OCI-LY1 (cell line): ENCODE measurements around the gene DPF3.

ENCODE experiments used
- H2AFZ ChIP-seq: fragments of 200-600 bp; sonication (generic), shearing (Covaris generic); 2 replicates; pipeline ENCODE4 v1.6.0; 2014; ENCODE audit warnings: antibody characterized with exemption, mild to moderate bottlenecking, low read length
- H3F3A ChIP-seq: fragments of 200-600 bp; sonication (generic), shearing (Covaris generic); 2 replicates; pipeline ENCODE4 v1.6.0; 2014; ENCODE audit warnings: mild to moderate bottlenecking, antibody characterized with exemption, low read length, moderate library complexity; ENCODE audit not compliant: insufficient read depth
- H3K27ac ChIP-seq: fragments of 200-600 bp; sonication (generic); 2 replicates; pipeline ENCODE4 v1.5.1; 2014; ENCODE audit warnings: low read length, mixed run types, mild to moderate bottlenecking, low read depth; ENCODE audit not compliant: poor library complexity, severe bottlenecking
- H3K27me3 ChIP-seq: fragments of 200-600 bp; sonication (generic); 2 replicates; pipeline ENCODE4 v1.6.0; 2014; ENCODE audit warnings: antibody characterized with exemption, mild to moderate bottlenecking, low read length, moderate library complexity; ENCODE audit not compliant: insufficient read depth
- H3K36me3 ChIP-seq: fragments of 200-600 bp; sonication (generic); 2 replicates; pipeline ENCODE4 v1.6.1; 2014; ENCODE audit warnings: mild to moderate bottlenecking, antibody characterized with exemption, low read length, moderate library complexity, mixed read lengths; ENCODE audit not compliant: insufficient read depth
- H3K4me1 ChIP-seq: fragments of 200-600 bp; sonication (generic); 2 replicates; pipeline ENCODE4 v1.5.1; 2014; ENCODE audit warnings: mild to moderate bottlenecking, low read length, moderate library complexity; ENCODE audit not compliant: insufficient read depth, severe bottlenecking
- H3K4me2 ChIP-seq: fragments of 200-600 bp; sonication (generic), shearing (Covaris generic); 2 replicates; pipeline ENCODE4 v1.6.1; 2014; ENCODE audit warnings: low read length
- H3K4me3 ChIP-seq: fragments of 200-600 bp; sonication (generic); 2 replicates; pipeline ENCODE4 v1.5.1; 2014; ENCODE audit warnings: low read length, low read depth, mild to moderate bottlenecking, mixed read lengths; ENCODE audit not compliant: poor library complexity, severe bottlenecking
- H3K79me2 ChIP-seq: fragments of 200-600 bp; shearing (Covaris generic); 2 replicates; pipeline ENCODE4 v1.6.1; 2016; ENCODE audit warnings: mixed run types, low read length, mixed read lengths; ENCODE audit not compliant: insufficient read depth
- H3K9ac ChIP-seq: fragments of 200-600 bp; sonication (generic), shearing (Covaris generic); 2 replicates; pipeline ENCODE4 v1.6.1; 2014; ENCODE audit warnings: mild to moderate bottlenecking, low read length, mixed read lengths
- H3K9me2 ChIP-seq: fragments of 200-600 bp; sonication (generic), shearing (Covaris generic); 2 replicates; pipeline ENCODE4 v1.6.1; 2014; ENCODE audit warnings: low read depth, mild to moderate bottlenecking, low read length, mixed read lengths
- H3K9me3 ChIP-seq: fragments of 200-600 bp; shearing (Covaris generic); 2 replicates; pipeline ENCODE4 v1.6.1; 2014; ENCODE audit warnings: low read length, mixed read lengths
- H4K20me1 ChIP-seq: fragments of 200-600 bp; sonication (generic), shearing (Covaris generic); 2 replicates; pipeline ENCODE4 v1.6.0; 2016; ENCODE audit warnings: mild to moderate bottlenecking, low read length; ENCODE audit not compliant: insufficient read depth
- EZH2 ChIP-seq: fragments of 200-600 bp; sonication (generic), shearing (Covaris generic); IDR thresholded peaks from 2 replicates; pipeline ENCODE4 v1.8.0; 2017; ENCODE audit warnings: borderline replicate concordance, mixed run types, mild to moderate bottlenecking, antibody characterized with exemption, low read length, moderate library complexity, mixed read lengths
- TF ChIP-seq, protein P1 (sequence below): fragments of 200-600 bp; sonication (generic), shearing (Covaris generic); IDR thresholded peaks from 2 replicates; pipeline ENCODE4 v1.5.1; 2017; ENCODE audit warnings: mild to moderate bottlenecking, antibody characterized with exemption, low read length, moderate library complexity, mixed read lengths

Gene DPF3

DNA sequence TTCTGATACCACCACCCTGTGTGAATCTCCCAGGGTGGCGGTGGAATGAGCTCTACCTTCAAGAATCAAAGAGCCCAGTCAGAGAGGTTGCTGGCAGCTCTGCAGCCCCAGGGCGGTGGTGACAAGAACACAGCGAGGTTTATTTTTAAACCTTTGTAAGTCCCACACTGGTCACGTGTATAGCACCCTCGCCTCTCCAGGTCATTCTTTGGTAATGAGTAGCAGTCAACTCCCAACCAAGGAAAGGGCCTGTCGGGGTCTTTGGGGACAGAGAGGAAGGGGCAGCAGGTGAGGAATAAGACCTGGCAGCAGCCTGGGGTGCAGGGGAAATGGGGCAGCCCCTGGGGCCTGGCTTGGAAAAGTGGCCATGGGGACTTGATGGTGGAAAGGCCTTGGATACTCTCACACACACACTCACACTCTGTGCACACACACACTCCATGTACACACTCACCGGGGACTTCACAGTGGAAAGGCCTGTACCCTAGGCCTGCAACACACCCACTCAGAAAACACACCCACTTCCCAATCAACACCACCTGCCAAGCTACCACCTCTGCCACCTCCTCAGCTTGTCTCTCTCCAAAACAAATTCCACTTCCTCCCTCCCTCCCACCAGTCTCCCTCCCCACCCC is 178.6 kb downstream of the DPF3 start:
- no peak overlapping the region for H3K27ac ChIP-seq
- no peaks in the 10 kb centered on the region for H3K27me3 ChIP-seq
- TF ChIP-seq, protein P1, sequence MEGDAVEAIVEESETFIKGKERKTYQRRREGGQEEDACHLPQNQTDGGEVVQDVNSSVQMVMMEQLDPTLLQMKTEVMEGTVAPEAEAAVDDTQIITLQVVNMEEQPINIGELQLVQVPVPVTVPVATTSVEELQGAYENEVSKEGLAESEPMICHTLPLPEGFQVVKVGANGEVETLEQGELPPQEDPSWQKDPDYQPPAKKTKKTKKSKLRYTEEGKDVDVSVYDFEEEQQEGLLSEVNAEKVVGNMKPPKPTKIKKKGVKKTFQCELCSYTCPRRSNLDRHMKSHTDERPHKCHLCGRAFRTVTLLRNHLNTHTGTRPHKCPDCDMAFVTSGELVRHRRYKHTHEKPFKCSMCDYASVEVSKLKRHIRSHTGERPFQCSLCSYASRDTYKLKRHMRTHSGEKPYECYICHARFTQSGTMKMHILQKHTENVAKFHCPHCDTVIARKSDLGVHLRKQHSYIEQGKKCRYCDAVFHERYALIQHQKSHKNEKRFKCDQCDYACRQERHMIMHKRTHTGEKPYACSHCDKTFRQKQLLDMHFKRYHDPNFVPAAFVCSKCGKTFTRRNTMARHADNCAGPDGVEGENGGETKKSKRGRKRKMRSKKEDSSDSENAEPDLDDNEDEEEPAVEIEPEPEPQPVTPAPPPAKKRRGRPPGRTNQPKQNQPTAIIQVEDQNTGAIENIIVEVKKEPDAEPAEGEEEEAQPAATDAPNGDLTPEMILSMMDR = no peak
- TF ChIP-seq EZH2 = no peak
- no peaks in the 10 kb centered on the region for H4K20me1 ChIP-seq
- no peaks in the 10 kb centered on the region for H3K4me1 ChIP-seq
- no peaks in the 10 kb centered on the region for H3K79me2 ChIP-seq
- no peak overlapping the region for H2AFZ ChIP-seq
- no peak overlapping the region for H3K4me2 ChIP-seq
- H3K9me2 ChIP-seq = no peaks in the 10 kb centered on the region
- no peaks in the 10 kb centered on the region for H3F3A ChIP-seq
- no peaks in the 10 kb centered on the region for H3K36me3 ChIP-seq
- no peaks in the 10 kb centered on the region for H3K9me3 ChIP-seq
- H3K9ac ChIP-seq = no peak overlapping the region
- H3K4me3 ChIP-seq = no peak overlapping the region

DNA sequence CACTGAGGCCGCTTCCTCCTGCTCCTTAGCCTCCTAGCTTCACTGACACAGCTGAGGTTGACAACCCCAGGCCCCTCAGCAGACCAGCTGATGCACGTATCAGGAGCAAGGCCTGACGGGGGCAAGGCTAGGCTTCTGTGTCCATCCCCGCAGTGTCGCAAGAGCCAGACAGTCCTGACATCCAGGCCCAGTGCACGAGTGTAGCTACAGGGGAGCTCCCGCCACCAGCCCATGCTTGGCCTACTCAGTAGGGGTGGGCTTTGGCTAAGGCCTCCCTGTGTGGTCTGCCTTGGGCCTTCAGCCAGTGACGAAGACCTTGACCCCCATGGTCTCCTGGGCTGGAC is 179.1 kb downstream of the DPF3 start:
- no peak overlapping the region for H3K9ac ChIP-seq
- H3K9me2 ChIP-seq = no peaks in the 10 kb centered on the region
- H2AFZ ChIP-seq = no peak overlapping the region
- no peaks in the 10 kb centered on the region for H3F3A ChIP-seq
- no peaks in the 10 kb centered on the region for H3K36me3 ChIP-seq
- H3K27me3 ChIP-seq = no peaks in the 10 kb centered on the region
- H4K20me1 ChIP-seq = no peaks in the 10 kb centered on the region
- TF ChIP-seq, protein P1 = no peak
- TF ChIP-seq EZH2 = no peak
- no peaks in the 10 kb centered on the region for H3K79me2 ChIP-seq
- no peaks in the 10 kb centered on the region for H3K9me3 ChIP-seq
- H3K4me3 ChIP-seq = no peak overlapping the region
- no peak overlapping the region for H3K27ac ChIP-seq
- H3K4me2 ChIP-seq = no peak overlapping the region
- H3K4me1 ChIP-seq = no peaks in the 10 kb centered on the region

DNA sequence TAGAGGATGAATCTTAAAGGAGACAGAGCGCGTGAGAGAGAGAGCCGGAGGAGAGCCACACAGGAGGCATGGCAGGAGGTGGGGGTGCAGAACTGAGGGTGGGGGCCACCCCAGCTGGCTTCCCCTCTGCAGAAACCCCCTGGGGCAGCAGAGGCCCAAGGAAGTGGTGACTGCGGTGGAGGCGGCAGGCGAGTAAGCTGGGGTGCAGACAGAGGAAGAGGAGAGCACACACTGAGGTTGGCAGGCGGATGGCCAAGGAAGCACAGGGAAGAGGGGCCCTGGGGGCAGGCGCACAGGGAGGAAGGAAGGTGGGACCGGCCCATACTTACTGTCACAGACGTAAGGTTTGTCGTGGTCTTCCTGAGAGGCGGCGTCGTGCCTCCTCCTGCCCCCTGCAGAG is 179.8 kb downstream of the DPF3 start:
- no peaks in the 10 kb centered on the region for H3K36me3 ChIP-seq
- H3K4me3 ChIP-seq = no peak overlapping the region
- no peak for TF ChIP-seq EZH2
- TF ChIP-seq, protein P1 = no peak
- no peak overlapping the region for H3K4me2 ChIP-seq
- H2AFZ ChIP-seq = no peak overlapping the region
- H3K4me1 ChIP-seq = no peaks in the 10 kb centered on the region
- no peak overlapping the region for H3K9ac ChIP-seq
- H3K79me2 ChIP-seq = no peaks in the 10 kb centered on the region
- no peaks in the 10 kb centered on the region for H3F3A ChIP-seq
- no peaks in the 10 kb centered on the region for H3K9me2 ChIP-seq
- H3K27ac ChIP-seq = no peak overlapping the region
- no peaks in the 10 kb centered on the region for H4K20me1 ChIP-seq
- no peaks in the 10 kb centered on the region for H3K27me3 ChIP-seq
- no peaks in the 10 kb centered on the region for H3K9me3 ChIP-seq
